SKM-1 treated with dmso at 0.1 percent for 144 hours (cell line): ENCODE results near the gene AFP.

Experiments used
- DNase-seq: peaks from one replicate; lab custom pipeline; 2025; ENCODE audit not compliant: unreplicated experiment; lab: John Stamatoyannopoulos, UW

Gene AFP

DNA sequence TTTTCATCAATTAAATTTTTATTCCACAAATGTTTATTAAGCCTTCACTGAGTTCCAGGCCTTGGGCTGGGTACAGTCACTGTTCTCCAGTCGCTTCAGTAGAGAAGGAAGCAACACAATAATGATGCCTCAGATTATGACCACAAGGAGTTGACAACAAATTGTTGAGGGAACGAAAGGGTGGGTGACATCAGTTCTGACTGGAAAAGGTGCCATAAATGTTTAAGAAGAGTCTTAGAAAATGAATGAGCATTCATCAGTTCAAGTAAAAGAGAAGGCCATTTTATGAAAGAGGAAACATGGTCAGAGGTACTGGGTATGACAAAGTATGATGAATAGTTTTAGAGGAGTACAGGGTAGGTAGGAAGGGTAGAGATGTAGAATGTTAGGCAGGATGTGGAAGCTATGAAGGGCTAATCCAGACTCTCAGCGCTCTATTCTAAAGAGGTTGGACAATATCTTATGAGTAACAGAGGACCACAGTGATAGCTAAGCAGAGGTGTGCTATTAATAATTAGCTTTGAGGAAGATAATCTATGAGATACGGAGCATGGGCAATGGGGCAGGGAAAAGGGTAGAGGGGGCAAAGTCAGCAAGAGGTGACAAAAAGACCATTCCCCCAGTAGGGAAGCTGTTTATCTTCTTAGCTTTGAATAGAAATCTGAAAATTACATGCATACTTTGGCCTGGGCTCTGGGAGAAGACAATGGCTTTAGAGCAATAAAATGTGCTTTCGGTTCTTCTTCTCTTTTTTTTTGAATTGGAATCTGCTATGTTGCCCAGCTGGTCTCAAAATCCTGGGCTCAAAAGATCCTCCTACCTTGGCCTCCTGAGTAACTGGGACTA lies 20.4 kb downstream of the AFP start:
- no peak for DNase-seq

DNA sequence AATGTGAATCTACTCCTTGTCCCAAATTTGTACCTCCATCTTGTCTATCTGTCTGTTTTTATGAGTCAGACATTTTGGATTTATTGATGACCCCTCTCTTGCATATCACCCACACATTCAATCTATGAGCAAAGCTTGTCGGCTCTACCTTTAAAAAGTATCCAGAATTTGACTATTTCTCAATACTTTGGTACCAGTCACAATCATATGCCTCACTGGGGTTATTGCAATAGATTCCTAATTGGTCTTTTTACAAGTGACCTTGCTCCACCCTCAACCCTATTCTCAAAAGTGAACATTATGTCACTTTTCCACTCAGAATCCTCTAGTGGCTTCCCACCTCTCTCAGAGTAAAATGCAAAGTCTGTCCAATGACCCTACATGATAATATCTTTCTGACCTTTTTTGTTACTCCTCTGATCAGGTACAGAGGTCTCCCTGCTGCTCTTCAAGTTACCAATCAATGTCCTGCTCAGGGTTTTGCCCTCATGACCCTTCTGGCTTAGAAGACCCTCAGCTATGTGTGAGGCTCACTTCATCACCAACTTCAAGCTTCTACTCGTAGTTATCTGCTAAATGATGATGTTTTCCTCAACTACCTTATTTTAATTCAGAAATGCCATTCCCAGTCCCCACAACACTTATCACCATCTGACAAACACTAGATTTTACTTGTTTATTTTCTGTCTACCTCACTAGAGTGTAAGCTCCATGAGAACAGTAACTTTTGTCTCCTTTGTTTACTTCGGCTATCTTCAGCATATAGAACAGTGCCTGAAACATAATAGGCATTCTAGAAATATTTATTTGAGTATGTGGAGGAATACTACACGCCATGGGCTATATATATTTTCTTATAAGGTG lies 22.4 kb downstream of the AFP start:
- DNase-seq = no peak

DNA sequence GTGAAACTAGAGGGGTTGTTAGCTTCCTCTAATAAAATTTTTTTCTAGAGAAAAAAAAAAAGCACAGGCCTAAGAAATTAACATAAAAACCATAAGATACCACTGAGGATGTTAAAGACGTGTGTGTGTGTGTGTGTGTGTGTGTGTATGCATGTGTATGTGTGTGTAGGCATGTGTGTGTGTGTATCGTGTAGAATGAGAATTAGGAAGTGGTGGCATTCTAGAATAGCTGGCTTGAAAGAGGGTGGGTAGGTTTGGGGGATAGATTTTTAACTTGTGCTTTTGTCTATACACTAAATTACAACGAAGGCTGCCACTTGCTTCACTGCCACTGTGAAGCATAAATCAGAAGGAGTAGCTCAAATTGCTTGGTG lies 23.0 kb downstream of the AFP start:
- DNase-seq = no peak

DNA sequence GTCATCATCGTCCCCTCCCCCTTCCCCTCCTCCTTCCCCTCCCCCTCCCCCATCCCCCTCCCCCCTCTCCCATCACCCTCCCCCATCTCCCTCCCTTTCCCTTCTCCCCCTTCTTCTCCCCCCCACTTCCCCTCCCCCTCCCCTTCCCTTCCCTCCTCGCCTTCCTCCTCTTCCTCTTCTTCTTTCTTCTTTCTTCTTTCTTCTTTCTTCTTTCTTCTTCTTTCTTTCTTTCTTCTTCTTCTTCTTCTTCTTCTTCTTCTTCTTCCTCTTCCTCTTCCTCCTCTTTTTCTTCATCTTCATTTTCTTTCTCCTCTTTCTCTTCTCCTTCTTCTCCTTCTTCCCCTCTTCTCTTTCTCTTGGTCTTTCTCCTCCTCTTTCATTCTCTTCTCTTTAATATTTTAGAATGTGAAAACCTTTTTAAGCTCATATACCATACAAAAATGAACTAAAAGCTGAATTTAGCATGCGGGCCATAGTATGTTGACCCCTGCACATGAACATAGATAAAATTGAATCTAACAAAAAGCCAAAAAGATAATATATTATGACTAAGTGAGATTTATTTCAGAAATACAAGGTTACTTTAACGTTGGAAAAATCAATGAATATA lies 25.0 kb downstream of the AFP start:
- no peak for DNase-seq

DNA sequence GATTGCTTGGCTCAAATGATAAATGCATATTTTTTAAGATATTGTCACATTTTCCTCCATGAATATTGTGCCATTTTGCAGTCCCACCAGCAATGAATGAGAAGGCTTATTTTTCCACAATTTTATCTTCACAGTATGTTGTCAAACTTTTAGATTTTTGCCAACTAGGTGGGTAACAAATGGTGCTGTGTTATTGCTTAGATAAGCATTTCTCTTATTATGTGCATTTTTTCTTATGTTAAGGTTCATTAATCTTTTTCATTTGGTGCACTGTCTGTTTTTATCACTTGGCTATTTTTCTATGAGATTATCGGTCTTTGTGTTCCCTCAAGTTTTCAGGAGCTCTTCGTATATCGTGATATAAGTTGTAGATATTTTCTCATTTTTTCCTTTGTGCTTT lies 32.1 kb downstream of the AFP start:
- DNase-seq = no peak

DNA sequence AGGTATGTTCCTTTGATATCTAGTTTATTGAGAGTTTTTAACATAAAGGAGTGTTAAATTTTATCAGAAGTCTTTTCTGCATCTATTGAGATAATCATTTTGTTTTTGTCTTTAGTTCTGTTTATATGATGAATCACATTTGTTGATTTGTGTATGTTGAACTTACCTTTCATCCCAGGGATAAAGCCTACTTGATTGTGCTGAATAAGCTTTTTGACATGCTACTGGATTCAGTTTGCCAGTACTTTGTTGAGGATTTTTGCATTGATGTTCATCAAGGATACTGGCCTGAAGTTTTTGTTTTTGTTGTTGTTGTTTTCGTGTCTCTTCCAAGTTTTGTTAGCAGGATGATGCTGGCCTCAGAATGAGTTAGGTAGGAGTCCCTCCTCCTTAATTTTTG lies 34.7 kb downstream of the AFP start:
- no peak for DNase-seq

DNA sequence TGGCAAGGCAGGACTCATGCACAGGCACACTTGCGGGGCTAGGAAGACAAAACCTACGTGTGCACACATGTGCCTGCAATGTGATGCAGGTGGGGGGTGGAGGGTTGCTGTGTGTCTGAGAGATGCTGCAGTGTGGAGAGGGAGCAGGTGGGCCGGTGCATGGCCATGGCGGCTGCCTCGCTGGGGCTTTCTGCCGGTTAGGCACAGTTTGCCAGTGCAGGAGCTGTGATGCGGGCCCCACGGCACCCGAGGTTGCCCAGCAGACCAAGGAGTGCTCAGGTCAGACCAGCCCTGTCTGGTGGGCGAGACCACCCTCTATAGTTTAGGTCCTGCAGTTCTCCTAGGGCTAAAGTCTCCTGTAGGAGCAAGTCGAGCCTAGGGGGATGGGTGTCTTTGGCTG lies 41.2 kb downstream of the AFP start:
- no peak for DNase-seq

DNA sequence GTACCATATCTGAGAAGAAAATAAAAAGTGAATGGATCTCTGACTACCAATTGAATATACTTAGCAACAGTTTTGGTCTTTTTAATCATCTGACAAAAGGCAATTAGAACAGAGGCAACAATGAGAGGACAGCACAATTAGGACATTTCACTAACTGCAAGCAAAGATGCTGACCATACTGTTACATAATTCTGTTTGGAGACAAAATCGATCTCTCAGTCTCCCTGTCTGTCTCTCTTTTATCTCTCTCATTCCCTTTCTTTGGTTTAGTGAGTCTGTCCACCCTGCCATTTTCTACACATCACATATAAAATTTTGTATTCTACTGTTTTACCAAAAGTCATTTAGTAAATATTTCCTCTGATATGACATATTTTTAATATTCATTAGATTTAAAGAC lies 43.3 kb downstream of the AFP start:
- no peak for DNase-seq

DNA sequence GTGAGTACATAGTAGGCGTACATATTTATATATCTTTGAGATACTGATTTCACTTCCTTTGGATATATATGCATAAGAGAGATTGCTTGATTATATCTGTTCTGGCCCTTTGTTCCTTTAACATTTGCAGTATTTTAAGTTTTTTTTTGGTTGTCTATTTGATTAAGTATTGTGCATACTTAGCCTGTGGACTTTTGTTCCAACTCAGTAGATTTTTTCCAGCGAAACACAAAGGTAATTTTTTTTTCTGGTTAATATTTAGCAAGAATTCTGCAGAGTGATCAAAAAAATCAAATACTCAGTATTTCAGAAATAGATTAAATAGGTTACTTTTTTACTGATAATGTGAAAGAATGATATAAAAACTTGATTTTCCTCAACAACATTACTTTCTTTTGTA lies 45.3 kb downstream of the AFP start, which contains the start of gene AFM:
Gene AFM, plus strand, starts transcription at position 388 of the 400 bp plus-strand sequence. CDS start 31 bp downstream, outside the sequence.
- no peak for DNase-seq

DNA sequence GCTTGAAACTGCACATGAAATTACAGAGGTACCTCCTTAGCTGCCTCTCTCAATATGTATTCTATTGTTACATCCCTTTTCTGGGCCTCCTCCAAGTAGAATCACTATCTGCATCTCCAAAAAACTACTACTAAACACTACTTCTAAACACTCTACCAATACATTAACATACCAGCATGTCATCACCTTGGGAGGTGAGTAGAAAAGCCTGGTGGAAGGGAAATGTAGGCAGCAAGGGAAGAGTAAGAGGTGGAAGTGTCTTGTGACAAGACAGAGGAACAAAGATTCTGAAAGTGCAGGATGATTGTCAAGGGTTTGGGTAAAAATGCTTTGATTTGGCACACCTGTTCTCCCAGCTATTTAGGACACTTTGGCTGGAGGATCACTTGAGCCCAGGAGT lies 49.1 kb downstream of the AFP start:
- no peak for DNase-seq

DNA sequence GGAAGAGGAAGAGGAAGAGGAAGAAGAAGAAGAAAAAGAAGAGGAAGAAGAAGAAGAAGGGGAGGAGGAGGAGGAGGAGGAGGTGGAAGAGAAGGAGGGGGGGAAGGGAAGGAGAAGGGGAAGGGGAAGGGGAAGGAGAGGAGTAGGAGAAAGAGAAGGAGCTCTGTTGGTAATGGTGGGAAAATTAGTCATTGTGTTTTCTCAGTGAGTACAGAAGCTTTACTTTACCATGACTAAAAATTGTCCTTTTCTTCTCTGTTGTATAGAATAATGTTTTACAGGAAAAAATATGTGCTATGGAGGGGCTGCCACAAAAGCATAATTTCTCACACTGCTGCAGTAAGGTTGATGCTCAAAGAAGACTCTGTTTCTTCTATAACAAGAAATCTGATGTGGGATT lies 49.6 kb downstream of the AFP start:
- DNase-seq = no peak

DNA sequence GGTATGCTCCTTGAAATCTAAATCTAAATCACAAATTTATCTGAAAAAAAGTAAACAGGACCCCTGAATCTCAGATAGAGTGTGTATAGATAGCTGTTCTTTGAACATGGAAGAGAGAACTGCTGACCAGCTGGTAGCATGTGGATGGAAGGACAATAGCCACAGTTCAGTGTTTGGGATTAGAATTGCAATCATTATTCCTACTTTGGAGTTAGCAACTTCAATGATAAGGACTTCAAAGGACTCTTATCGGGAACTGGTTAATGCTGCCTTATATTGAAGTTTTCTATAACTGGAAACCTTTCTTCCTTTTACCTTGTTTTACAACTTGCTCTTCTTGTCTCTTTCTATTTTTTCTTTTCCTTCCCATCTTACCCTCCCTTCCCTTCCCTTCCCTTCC lies 50.5 kb downstream of the AFP start:
- DNase-seq = no peak

DNA sequence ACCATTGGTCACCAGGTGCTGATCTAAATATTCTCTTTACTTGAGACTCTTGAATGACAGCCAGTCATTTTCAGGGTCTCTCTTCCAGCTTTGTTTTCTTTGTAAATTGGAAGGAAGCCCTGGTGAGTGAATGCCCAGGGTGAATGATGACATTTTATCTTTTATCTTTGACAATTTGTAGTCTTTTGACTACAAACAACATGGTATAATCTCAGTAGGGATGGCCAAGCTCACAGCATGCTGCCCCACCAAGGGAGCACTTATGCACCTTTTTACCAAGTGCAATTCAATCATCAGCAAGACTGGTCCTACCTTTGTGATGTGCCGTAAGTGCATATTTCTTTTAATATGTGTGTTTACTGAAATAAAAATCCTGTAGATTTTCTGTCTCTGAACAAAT lies 51.2 kb downstream of the AFP start:
- no peak for DNase-seq

DNA sequence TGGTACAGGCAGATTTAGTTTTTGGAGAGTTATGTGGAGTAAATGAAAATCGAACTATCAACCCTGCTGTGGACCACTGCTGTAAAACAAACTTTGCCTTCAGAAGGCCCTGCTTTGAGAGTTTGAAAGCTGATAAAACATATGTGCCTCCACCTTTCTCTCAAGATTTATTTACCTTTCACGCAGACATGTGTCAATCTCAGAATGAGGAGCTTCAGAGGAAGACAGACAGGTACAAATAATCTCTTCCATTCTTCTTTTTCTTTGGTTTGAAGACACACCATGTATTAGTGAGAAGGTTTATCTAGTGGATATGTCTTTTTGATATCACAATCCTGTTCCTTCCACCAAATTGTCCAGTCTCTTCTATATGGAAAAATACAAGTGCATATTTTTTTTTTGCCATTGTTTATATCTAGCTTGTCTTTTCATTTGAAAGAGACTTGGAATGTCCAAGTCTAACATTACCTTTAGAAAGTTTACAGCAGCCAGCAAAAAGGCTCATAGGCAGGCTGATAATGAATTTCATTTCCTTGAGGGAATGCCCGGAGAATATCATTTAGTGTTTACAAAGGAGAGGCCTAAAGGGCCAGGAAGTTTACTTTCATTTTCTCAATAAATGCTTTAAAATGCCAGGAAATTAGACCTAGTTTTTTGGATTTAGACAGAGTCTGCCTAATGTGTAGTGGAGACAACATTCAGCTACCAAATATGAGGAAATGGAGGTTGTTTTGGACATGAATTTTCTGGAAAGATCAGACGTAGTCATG lies 64.2 kb downstream of the AFP start:
- DNase-seq = no peak

DNA sequence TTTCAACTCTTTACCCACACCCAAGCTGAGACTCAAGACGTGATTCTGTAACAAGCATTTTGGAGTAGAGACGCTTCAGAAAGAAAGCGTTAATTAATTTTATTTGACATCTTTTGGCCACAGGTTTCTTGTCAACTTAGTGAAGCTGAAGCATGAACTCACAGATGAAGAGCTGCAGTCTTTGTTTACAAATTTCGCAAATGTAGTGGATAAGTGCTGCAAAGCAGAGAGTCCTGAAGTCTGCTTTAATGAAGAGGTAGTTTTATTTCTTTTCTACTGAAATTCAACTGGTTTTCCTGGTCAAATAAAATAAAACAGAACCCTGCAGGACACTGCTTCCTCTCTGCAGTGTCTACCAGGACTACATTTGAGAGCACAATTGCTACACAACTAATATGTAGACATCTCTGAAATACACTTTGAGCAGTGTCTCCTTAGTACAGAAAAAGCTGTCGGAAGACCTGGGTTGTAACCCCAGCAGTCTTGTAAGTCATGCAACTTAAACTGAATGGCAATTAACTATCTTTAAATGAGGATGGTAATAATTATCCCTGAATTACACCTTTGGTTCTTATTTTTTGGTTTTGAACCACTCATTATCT lies 65.7 kb downstream of the AFP start:
- DNase-seq = no peak

DNA sequence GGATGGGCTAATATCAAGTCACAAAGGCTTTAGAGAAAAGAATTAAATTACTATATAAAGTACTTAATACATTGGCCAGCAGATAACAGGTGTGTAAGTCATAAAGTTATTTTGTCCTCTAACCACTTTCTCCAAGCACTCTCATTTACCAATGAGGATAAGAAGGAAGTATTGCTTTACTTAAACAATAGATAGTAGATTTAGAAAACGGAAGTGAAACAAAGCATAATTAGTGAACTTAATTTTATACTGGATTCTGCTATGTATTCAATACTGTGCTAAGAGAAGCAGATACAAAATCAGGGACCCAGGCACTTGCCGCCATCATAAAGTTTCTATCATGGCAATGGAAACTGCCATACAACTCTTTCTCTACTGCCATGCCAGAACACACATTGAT lies 69.5 kb downstream of the AFP start:
- peak; percentile 5 for DNase-seq
